Measurements from ENCODE around the gene ZMYM2.
"Not testable (repeated sequence)": the region's sequence is repeated elsewhere in the genome, so short reads cannot be mapped to it uniquely, and the experiment has no call there.

The ZMYM2 gene

DNA sequence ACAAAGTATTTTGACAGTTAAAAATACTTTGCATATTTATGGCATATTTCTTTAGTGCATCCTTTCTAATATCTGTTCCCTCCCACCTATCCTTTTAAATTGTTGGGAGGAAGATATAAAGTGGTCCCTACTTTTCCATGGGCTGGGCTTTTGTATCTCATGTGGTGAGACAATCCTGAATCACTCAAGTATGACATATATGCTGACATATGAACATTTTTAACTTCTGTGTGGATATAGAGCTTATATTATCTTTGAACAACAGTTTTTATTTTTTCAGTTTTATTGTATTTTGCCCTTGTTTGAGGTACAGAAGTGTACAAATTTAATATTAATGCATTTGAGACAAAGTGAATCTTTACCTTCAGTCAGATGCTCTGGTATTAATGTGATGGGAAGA lies 3.4 kb downstream of the ZMYM2 start:
- no peak for TF ChIP-seq CTCF (IDR thresholded peaks at IDR 0.05; ENCODE audit: insufficient read depth, missing control alignments)
- FAIRE-seq = no peak
- DNase-seq (ENCODE audit: insufficient read length, low spot score) = no peak

GRCh38 chr13:19962894-19963293 lies 4.4 kb downstream of the ZMYM2 start:
- FAIRE-seq = no peak
- TF ChIP-seq CTCF (IDR thresholded peaks at IDR 0.05; ENCODE audit: insufficient read depth, missing control alignments) = no peak
- DNase-seq (ENCODE audit: insufficient read length, low spot score) = no peak

- DNase-seq (ENCODE audit: insufficient read length, low spot score) (no peak), FAIRE-seq (no peak)
- TF ChIP-seq CTCF (IDR thresholded peaks at IDR 0.05; ENCODE audit: insufficient read depth, missing control alignments) = no peak
Observed at GRCh38 chr13:19967621-19968020, 9.1 kb downstream of the ZMYM2 start.

- FAIRE-seq; DNase-seq (ENCODE audit: insufficient read length, low spot score): not testable (repeated sequence)
Observed at GRCh38 chr13:19974498-19975009, 16.0 kb downstream of the ZMYM2 start.

- DNase-seq (ENCODE audit: insufficient read length, low spot score) (no peak), FAIRE-seq (no peak)
- no peak for TF ChIP-seq CTCF (IDR thresholded peaks at IDR 0.05; ENCODE audit: insufficient read depth, missing control alignments)
Observed at GRCh38 chr13:19978831-19979437, 20.4 kb downstream of the ZMYM2 start.

GRCh38 chr13:19981685-19982238 lies 23.2 kb downstream of the ZMYM2 start:
- no peak for TF ChIP-seq CTCF (IDR thresholded peaks at IDR 0.05; ENCODE audit: insufficient read depth, missing control alignments)
- FAIRE-seq (no peak), DNase-seq (ENCODE audit: insufficient read length, low spot score) (no peak)

- TF ChIP-seq CTCF (IDR thresholded peaks at IDR 0.05; ENCODE audit: insufficient read depth, missing control alignments) = no peak
- FAIRE-seq = no peak
- no peak for DNase-seq (ENCODE audit: insufficient read length, low spot score)
Observed at GRCh38 chr13:19982447-19983043, 24.0 kb downstream of the ZMYM2 start.

All from D721Med (cell line).